Left hindlimb (tissue), 1 donor: ENCODE results near the gene CD164.
A peak's percentile ranks its signal among the peaks of the same experiment; 100 is the strongest.

Source experiments
- DNase-seq: peaks from one replicate; pipeline ENCODE4 v3.0.0-alpha.2; 2018

CD164 gene

GRCh38 chr6:109381747-109382575, at the start of gene CD164:
Gene CD164, minus strand, starts transcription at chr6:109382467. Its CDS starts 89 bp downstream, at chr6:109382378.
- DNase-seq, result peak; percentile 96

GRCh38 chr6:109429496-109429895, 47.2 kb upstream of the CD164 start:
- DNase-seq, result no peak

GRCh38 chr6:109428889-109429477, 46.7 kb upstream of the CD164 start:
- peak; percentile 67 for DNase-seq

- no peak for DNase-seq
Observed at GRCh38 chr6:109424946-109425345, 42.7 kb upstream of the CD164 start.

GRCh38 chr6:109421184-109421583, 38.9 kb upstream of the CD164 start:
- DNase-seq, result no peak

- no peak for DNase-seq
Observed at GRCh38 chr6:109420751-109421150, 38.5 kb upstream of the CD164 start.

- DNase-seq, result no peak
Observed at GRCh38 chr6:109417646-109418045, 35.4 kb upstream of the CD164 start.

GRCh38 chr6:109411034-109411433, 28.8 kb upstream of the CD164 start:
- no peak for DNase-seq

- DNase-seq, result no peak
Observed at GRCh38 chr6:109406196-109406595, 23.9 kb upstream of the CD164 start.

- no peak for DNase-seq
Observed at GRCh38 chr6:109397020-109397419, 14.8 kb upstream of the CD164 start.

GRCh38 chr6:109396046-109396718, 13.9 kb upstream of the CD164 start:
- DNase-seq, result no peak

- DNase-seq, result no peak
Observed at GRCh38 chr6:109393886-109394281, 11.6 kb upstream of the CD164 start.

- DNase-seq, result no peak
Observed at GRCh38 chr6:109393157-109393885, 11.1 kb upstream of the CD164 start.

- DNase-seq, result no peak
Observed at GRCh38 chr6:109389650-109390274, 7.5 kb upstream of the CD164 start.

- DNase-seq, result no peak
Observed at GRCh38 chr6:109388265-109388664, 6.0 kb upstream of the CD164 start.

GRCh38 chr6:109383438-109383940, 1.2 kb upstream of the CD164 start:
- no peak for DNase-seq

- peak; percentile 97 for DNase-seq
Observed at GRCh38 chr6:109382576-109383437, 540 bp upstream of the CD164 start.

GRCh38 chr6:109381061-109381746, 1.1 kb downstream of the CD164 start:
- no peak for DNase-seq

GRCh38 chr6:109379711-109380110, 2.6 kb downstream of the CD164 start:
- DNase-seq, result no peak

GRCh38 chr6:109377717-109378116, 4.5 kb downstream of the CD164 start:
- DNase-seq, result no peak
